GM12864 (cell line): Measurements from ENCODE around the gene LIX1L.

Experiments
- DNase-seq: peaks from one replicate; pipeline ENCODE4 v3.0.0-alpha.2; 2011; ENCODE audit warnings: low read depth
- H3K4me3 ChIP-seq: 2 replicates; pipeline ENCODE4 v1.5.1; 2011; ENCODE audit warnings: mild to moderate bottlenecking, low read depth, low read length, control low read depth
- CTCF ChIP-seq: IDR thresholded peaks from 2 replicates; pipeline ENCODE4 v1.5.1; 2011; ENCODE audit warnings: low read depth, mild to moderate bottlenecking, moderate library complexity, low read length, control low read depth, inconsistent platforms; ENCODE audit errors: missing control alignments

LIX1L gene

GRCh38 chr1:145996433-145997015, 38.7 kb upstream of the LIX1L start, which contains the start of gene TXNIP:
Gene TXNIP (minus strand): TSS chr1:145996579. CDS start chr1:145996266, 313 bp downstream.
- peak; percentile 83 for DNase-seq
- H3K4me3 ChIP-seq = peak within 1 kb of the TSS; percentile 96
- no peak for TF ChIP-seq CTCF

- DNase-seq = no peak
- peak overlapping the region; percentile 96 for H3K4me3 ChIP-seq
- TF ChIP-seq CTCF = no peak
These were observed 38.2 kb upstream of the LIX1L start for GRCh38 chr1:145995964-145996432.

- TF ChIP-seq CTCF = no peak
- DNase-seq = no peak
These were observed 37.5 kb upstream of the LIX1L start for GRCh38 chr1:145995148-145995881.

GRCh38 chr1:145994391-145995120, 36.7 kb upstream of the LIX1L start:
- no peak for DNase-seq
- TF ChIP-seq CTCF = no peak
- peak overlapping the region; percentile 96 for H3K4me3 ChIP-seq

More at GRCh38 chr1:145995148-145995881, 37.5 kb upstream of the LIX1L start:
- peak overlapping the region; percentile 96 for H3K4me3 ChIP-seq

- no peak for TF ChIP-seq CTCF
- DNase-seq = no peak
- peak overlapping the region; percentile 96 for H3K4me3 ChIP-seq
These were observed 36.0 kb upstream of the LIX1L start for GRCh38 chr1:145993618-145994390.

- H3K4me3 ChIP-seq = no peak overlapping the region
- DNase-seq = no peak
These were observed 35.3 kb upstream of the LIX1L start for GRCh38 chr1:145992958-145993617.

More at GRCh38 chr1:145992958-145993617, 35.3 kb upstream of the LIX1L start:
- TF ChIP-seq CTCF = no peak
